ENCODE results near the gene GPC5. TPM values are rescaled to one million over a fixed set of nuclear protein-coding genes. Genes with fewer than 3 reads are reported as not detected.

Gene GPC5
- total RNA-seq, 1 experiment from 2014 or later = 0.15 TPM

DNA sequence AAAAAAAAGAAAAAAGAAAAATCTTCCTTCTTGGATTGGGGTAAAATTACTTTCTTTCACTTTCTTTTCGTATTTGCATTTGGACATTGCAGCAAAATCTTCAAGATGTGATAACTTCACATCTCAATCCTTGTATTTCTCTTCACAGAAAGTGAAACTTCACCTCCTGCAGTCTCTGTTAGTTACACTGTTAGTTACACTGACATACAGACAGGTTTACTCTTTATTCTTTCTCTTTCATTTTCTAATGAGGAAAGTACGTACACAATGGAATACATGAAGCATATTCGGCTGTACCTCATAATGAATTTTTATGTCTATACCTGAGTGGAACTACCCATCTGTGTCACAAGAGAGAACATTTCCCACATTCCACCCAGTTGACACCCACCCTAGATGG, 1369.0 kb downstream of the GPC5 start:
- H4K5ac ChIP-seq (ENCODE audit: insufficient read length, low read depth, low read length) = no peak overlapping the region

More for the DNA sequence above, 1369.0 kb downstream of the GPC5 start:
- no peak overlapping the region for H2BK120ac ChIP-seq (ENCODE audit: low read depth, low read length, poor library complexity, severe bottlenecking)
- no peaks in the 10 kb centered on the region for H3K27me3 ChIP-seq (ENCODE audit: insufficient read depth, low read length)
- H3K4me3 Mint-ChIP-seq = no peak overlapping the region
- H3K27ac ChIP-seq (ENCODE audit: insufficient read length, low read depth, low read length) = no peak overlapping the region
- H4K91ac ChIP-seq (ENCODE audit: insufficient read length, low read depth, low read length) = no peak overlapping the region
- no peak overlapping the region for H3K23ac ChIP-seq (ENCODE audit: insufficient read length, low read depth, low read length)
- no peak overlapping the region for H2BK15ac ChIP-seq (ENCODE audit: low read depth, low read length)
- H2BK20ac ChIP-seq (ENCODE audit: low read depth, low read length, poor library complexity, severe bottlenecking) = no peak overlapping the region
- no peak overlapping the region for H3K18ac ChIP-seq (ENCODE audit: insufficient read length, low read depth, low read length)
- no peak overlapping the region for H2AK5ac ChIP-seq (ENCODE audit: insufficient read length, low read length)
- H3K79me2 ChIP-seq (ENCODE audit: insufficient read depth, low read length) = no peaks in the 10 kb centered on the region
- H3K79me1 ChIP-seq (ENCODE audit: insufficient read depth, low read depth, low read length, poor library complexity, severe bottlenecking) = no peaks in the 10 kb centered on the region
- no peak overlapping the region for H2BK5ac ChIP-seq (ENCODE audit: insufficient read length, low read length)
- TF ChIP-seq, protein P1, sequence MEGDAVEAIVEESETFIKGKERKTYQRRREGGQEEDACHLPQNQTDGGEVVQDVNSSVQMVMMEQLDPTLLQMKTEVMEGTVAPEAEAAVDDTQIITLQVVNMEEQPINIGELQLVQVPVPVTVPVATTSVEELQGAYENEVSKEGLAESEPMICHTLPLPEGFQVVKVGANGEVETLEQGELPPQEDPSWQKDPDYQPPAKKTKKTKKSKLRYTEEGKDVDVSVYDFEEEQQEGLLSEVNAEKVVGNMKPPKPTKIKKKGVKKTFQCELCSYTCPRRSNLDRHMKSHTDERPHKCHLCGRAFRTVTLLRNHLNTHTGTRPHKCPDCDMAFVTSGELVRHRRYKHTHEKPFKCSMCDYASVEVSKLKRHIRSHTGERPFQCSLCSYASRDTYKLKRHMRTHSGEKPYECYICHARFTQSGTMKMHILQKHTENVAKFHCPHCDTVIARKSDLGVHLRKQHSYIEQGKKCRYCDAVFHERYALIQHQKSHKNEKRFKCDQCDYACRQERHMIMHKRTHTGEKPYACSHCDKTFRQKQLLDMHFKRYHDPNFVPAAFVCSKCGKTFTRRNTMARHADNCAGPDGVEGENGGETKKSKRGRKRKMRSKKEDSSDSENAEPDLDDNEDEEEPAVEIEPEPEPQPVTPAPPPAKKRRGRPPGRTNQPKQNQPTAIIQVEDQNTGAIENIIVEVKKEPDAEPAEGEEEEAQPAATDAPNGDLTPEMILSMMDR (conservative IDR thresholded peaks at IDR 0.05) = no peak
- H3K9me3 ChIP-seq (ENCODE audit: control insufficient read depth, low read depth, low read length) = no peaks in the 10 kb centered on the region
- H4K20me1 ChIP-seq (ENCODE audit: control insufficient read depth, insufficient read depth, insufficient read length) = no peaks in the 10 kb centered on the region
- no peak overlapping the region for H3K27ac Mint-ChIP-seq
- no peaks in the 10 kb centered on the region for H3K4me1 ChIP-seq (ENCODE audit: insufficient read depth, low read length)
- H2BK12ac ChIP-seq (ENCODE audit: insufficient read length, low read depth, low read length) = no peak overlapping the region
- H2AFZ ChIP-seq (ENCODE audit: low read length) = no peak overlapping the region
- H3K4me1 Mint-ChIP-seq = no peaks in the 10 kb centered on the region
- no peak overlapping the region for H3K9ac ChIP-seq (ENCODE audit: extremely low read depth, insufficient read length, low read length)
- no peak overlapping the region for H4K8ac ChIP-seq (replicated peaks; ENCODE audit: insufficient read length, low read depth, low read length)
- no peak overlapping the region for H3K14ac ChIP-seq (ENCODE audit: insufficient read depth, low read length)
- H3K36me3 Mint-ChIP-seq (ENCODE audit: insufficient read depth in 1 of 3, low read depth in 3 of 3) = peaks cover 0 to 8% (median 0%) of the 10 kb centered on the region in 3 experiments; a peak in 3 of 7 replicates
- H3K27me3 Mint-ChIP-seq (ENCODE audit: low read depth) = no peaks in the 10 kb centered on the region
- peaks cover 0 to 6% of the 10 kb centered on the region in 2 experiments; a peak in 3 of 5 replicates for H3K9me3 Mint-ChIP-seq
- no peak for DNase-seq
- H3K23me2 ChIP-seq (ENCODE audit: insufficient read length, low read depth, low read length, poor library complexity, severe bottlenecking) = no peaks in the 10 kb centered on the region
- no peak overlapping the region for H3K56ac ChIP-seq (ENCODE audit: insufficient read length, low read depth, low read length)
- H3K4me2 ChIP-seq (ENCODE audit: insufficient read depth, insufficient read length, low read length) = no peak overlapping the region
- no peak overlapping the region for H3T11ph ChIP-seq (ENCODE audit: low read length)
- no peak overlapping the region for H3K4ac ChIP-seq (ENCODE audit: low read depth, low read length)
- WGBS (ENCODE audit: extremely low coverage, insufficient read length, low lambda C conversion rate) = no CpG with 5 or more reads among the region's 3 CpGs

Data from H9 (cell line).